HepG2 (cell line): ENCODE data around the gene POLRMT. TPM values are rescaled to one million over a fixed set of nuclear protein-coding genes. Genes with fewer than 3 reads are reported as not detected.

ENCODE experiments used
- BCL6 ChIP-seq: IDR thresholded peaks from 2 replicates; pipeline ENCODE4 v1.6.1; 2016; ENCODE audit warnings: missing genetic modification reagents, missing compliant biosample characterization
- HIVEP1 ChIP-seq: sonication (generic); formaldehyde crosslinking; IDR thresholded peaks from 2 replicates; pipeline ENCODE4 v1.4.0; 2020; ENCODE audit warnings: mild to moderate bottlenecking, missing genetic modification reagents
- HNF1B ChIP-seq: sonication (generic); formaldehyde crosslinking; IDR thresholded peaks from 2 replicates; pipeline ENCODE4 v1.5.1; 2020; ENCODE audit warnings: mild to moderate bottlenecking, moderate library complexity, missing genetic modification reagents
- IRF2 ChIP-seq: IDR thresholded peaks from 2 replicates; pipeline ENCODE4 v1.6.1; 2018; ENCODE audit warnings: missing genetic modification reagents, missing compliant biosample characterization
- KAT2B ChIP-seq: fragments of 150-350 bp; IDR thresholded peaks from 2 replicates; pipeline ENCODE4 v1.6.1; 2014; ENCODE audit warnings: low read depth, low read length, borderline replicate concordance
- MXI1 ChIP-seq: IDR thresholded peaks from 3 replicates; pipeline ENCODE4 v1.6.1; 2012; ENCODE audit warnings: low read depth, low read length, inconsistent platforms, borderline replicate concordance
- NCOA1 ChIP-seq: sonication (generic); formaldehyde crosslinking; IDR thresholded peaks from 2 replicates; pipeline ENCODE4 v1.9.0; 2021; ENCODE audit warnings: missing genetic modification reagents
- PHF8 ChIP-seq: sonication (generic); formaldehyde crosslinking; IDR thresholded peaks from 2 replicates; pipeline ENCODE4 v1.5.0; 2020; ENCODE audit warnings: missing genetic modification reagents
- PTBP1 ChIP-seq: fragments of 200-400 bp; formaldehyde crosslinking; IDR thresholded peaks from 2 replicates; pipeline ENCODE4 v1.6.1; 2018; ENCODE audit warnings: low read length, low read depth; ENCODE audit not compliant: poor library complexity, severe bottlenecking
- SP4 ChIP-seq: sonication (generic); formaldehyde crosslinking; IDR thresholded peaks from 2 replicates; pipeline ENCODE4 v1.8.1; 2023; ENCODE audit warnings: mild to moderate bottlenecking, missing genetic modification reagents
- YEATS4 ChIP-seq: sonication (generic); formaldehyde crosslinking; IDR thresholded peaks from 2 replicates; pipeline ENCODE4 v1.4.0; 2020; ENCODE audit warnings: missing genetic modification reagents, borderline replicate concordance
- ZGPAT ChIP-seq: IDR thresholded peaks from 2 replicates; pipeline ENCODE4 v1.6.1; 2016; ENCODE audit warnings: mild to moderate bottlenecking
- ZNF205 ChIP-seq: IDR thresholded peaks from 2 replicates; pipeline ENCODE4 v1.6.1; 2018; ENCODE audit warnings: missing biosample characterization, missing genetic modification reagents
- ZNF350 ChIP-seq: sonication (generic); formaldehyde crosslinking; IDR thresholded peaks from 2 replicates; pipeline ENCODE4 v1.4.0; 2020; ENCODE audit warnings: mild to moderate bottlenecking, low read depth, missing genetic modification reagents, borderline replicate concordance
- ZNF614 ChIP-seq: IDR thresholded peaks from 2 replicates; pipeline ENCODE4 v1.6.1; 2018; ENCODE audit warnings: missing biosample characterization, missing genetic modification reagents, inconsistent platforms, borderline replicate concordance
- ZSCAN31 ChIP-seq: sonication (generic); formaldehyde crosslinking; IDR thresholded peaks from 2 replicates; pipeline ENCODE4 v1.5.0; 2020; ENCODE audit warnings: low read depth, mild to moderate bottlenecking, missing genetic modification reagents
- polyA plus RNA-seq, 8 experiments: library from polyadenylated mRNA; depleted of rRNA in 3 of 8; stranded (reverse) in 7 of 8; unstranded in 1 of 8; fragments of >200 nt; fragmentation: Illumina TruSeq in 4 of 8; extraction: Trizol in 4 of 8; gene quantifications; 2 replicates each; pipeline versions ENCODE4 v1.2.1 to v1.2.3, GENCODE V29; 2011 to 2016; ENCODE audit warnings: low read depth in 4 of 8, missing spikeins in 1 of 8, mixed read lengths in 1 of 8; ENCODE audit not compliant: insufficient read depth in 1 of 8
- total RNA-seq, 5 experiments: library from RNA; depleted of rRNA; stranded (reverse); fragments of >200 nt; fragmentation: Illumina TruSeq; extraction: Trizol; gene quantifications; 2 replicates each; pipeline ENCODE4 v1.2.3, GENCODE V29; 2016; ENCODE audit warnings: low read depth in 1 of 5
- TF ChIP-seq, protein P1 (sequence below): sonication (generic); IDR thresholded peaks from 2 replicates; pipeline ENCODE4 v1.6.1; 2016; ENCODE audit warnings: low read depth, borderline replicate concordance
- TF ChIP-seq, protein P2 (sequence below): IDR thresholded peaks from 2 replicates; pipeline ENCODE4 v1.6.1; 2018; ENCODE audit warnings: missing genetic modification reagents, mild to moderate bottlenecking, missing compliant biosample characterization
- TF ChIP-seq, protein P3 (sequence below): IDR thresholded peaks from 2 replicates; pipeline ENCODE4 v1.6.1; 2016; ENCODE audit warnings: low read depth, borderline replicate concordance
- TF ChIP-seq, protein P4 (sequence below): sonication (generic); formaldehyde crosslinking; IDR thresholded peaks from 2 replicates; pipeline ENCODE4 v1.5.0; 2020; ENCODE audit warnings: mild to moderate bottlenecking, missing genetic modification reagents, moderate library complexity

The POLRMT gene
- total and polyA plus RNA-seq, 2 of the 13 experiments (the other 11 are each of a cell fraction or from before 2014, with no cell fraction given) = 78.0 to 101 TPM

- TF ChIP-seq HNF1B (CRISPR knock-in tag) = 0 out of 2 replicates have a peak, but pooled peaks have one; percentile 2
- TF ChIP-seq IRF2 = 0 out of 2 replicates have a peak, but pooled peaks have one; percentile 7
- 0 out of 2 replicates have a peak, but pooled peaks have one; percentile 2 for TF ChIP-seq PHF8 (CRISPR knock-in tag)
- TF ChIP-seq MXI1 = no peak
- TF ChIP-seq ZNF205 (CRISPR knock-in tag) = 0 out of 2 replicates have a peak, but pooled peaks have one; percentile 2
- 0 out of 2 replicates have a peak, but pooled peaks have one; percentile 4 for TF ChIP-seq YEATS4 (CRISPR knock-in tag)
- TF ChIP-seq, protein P1, sequence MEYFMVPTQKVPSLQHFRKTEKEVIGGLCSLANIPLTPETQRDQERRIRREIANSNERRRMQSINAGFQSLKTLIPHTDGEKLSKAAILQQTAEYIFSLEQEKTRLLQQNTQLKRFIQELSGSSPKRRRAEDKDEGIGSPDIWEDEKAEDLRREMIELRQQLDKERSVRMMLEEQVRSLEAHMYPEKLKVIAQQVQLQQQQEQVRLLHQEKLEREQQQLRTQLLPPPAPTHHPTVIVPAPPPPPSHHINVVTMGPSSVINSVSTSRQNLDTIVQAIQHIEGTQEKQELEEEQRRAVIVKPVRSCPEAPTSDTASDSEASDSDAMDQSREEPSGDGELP = peak; percentile 75; the same call in 1 of the 2 replicates
- no peak for TF ChIP-seq KAT2B
- TF ChIP-seq ZSCAN31 = no peak
- no peak for TF ChIP-seq BCL6
- TF ChIP-seq, protein P2, sequence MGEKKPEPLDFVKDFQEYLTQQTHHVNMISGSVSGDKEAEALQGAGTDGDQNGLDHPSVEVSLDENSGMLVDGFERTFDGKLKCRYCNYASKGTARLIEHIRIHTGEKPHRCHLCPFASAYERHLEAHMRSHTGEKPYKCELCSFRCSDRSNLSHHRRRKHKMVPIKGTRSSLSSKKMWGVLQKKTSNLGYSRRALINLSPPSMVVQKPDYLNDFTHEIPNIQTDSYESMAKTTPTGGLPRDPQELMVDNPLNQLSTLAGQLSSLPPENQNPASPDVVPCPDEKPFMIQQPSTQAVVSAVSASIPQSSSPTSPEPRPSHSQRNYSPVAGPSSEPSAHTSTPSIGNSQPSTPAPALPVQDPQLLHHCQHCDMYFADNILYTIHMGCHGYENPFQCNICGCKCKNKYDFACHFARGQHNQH (CRISPR knock-in tag) = peak; percentile 14; the same call in 1 of the 2 replicates
- TF ChIP-seq ZNF614 (CRISPR knock-in tag) = no peak
- TF ChIP-seq ZNF350 = peak; percentile 49
- peak; percentile 13 for TF ChIP-seq PTBP1
- TF ChIP-seq SP4 (CRISPR knock-in tag) = no peak
- TF ChIP-seq NCOA1 (CRISPR knock-in tag) = no peak
- 0 out of 2 replicates have a peak, but pooled peaks have one; percentile 9 for TF ChIP-seq ZGPAT (CRISPR knock-in tag)
- TF ChIP-seq HIVEP1 (CRISPR knock-in tag) = 0 out of 2 replicates have a peak, but pooled peaks have one; percentile 46
- TF ChIP-seq, protein P3, sequence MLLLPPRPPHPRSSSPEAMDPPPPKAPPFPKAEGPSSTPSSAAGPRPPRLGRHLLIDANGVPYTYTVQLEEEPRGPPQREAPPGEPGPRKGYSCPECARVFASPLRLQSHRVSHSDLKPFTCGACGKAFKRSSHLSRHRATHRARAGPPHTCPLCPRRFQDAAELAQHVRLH (CRISPR knock-in tag) = 0 out of 2 replicates have a peak, but pooled peaks have one; percentile 14
- TF ChIP-seq, protein P4, sequence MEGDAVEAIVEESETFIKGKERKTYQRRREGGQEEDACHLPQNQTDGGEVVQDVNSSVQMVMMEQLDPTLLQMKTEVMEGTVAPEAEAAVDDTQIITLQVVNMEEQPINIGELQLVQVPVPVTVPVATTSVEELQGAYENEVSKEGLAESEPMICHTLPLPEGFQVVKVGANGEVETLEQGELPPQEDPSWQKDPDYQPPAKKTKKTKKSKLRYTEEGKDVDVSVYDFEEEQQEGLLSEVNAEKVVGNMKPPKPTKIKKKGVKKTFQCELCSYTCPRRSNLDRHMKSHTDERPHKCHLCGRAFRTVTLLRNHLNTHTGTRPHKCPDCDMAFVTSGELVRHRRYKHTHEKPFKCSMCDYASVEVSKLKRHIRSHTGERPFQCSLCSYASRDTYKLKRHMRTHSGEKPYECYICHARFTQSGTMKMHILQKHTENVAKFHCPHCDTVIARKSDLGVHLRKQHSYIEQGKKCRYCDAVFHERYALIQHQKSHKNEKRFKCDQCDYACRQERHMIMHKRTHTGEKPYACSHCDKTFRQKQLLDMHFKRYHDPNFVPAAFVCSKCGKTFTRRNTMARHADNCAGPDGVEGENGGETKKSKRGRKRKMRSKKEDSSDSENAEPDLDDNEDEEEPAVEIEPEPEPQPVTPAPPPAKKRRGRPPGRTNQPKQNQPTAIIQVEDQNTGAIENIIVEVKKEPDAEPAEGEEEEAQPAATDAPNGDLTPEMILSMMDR (CRISPR knock-in tag) = 0 out of 2 replicates have a peak, but pooled peaks have one; percentile 7
Measured at GRCh38 chr19:663682-664117, 30.4 kb upstream of the POLRMT start (continued).
